ENCODE data around the gene AJM1. TPM values are rescaled to one million over a fixed set of nuclear protein-coding genes. Genes with fewer than 3 reads are reported as not detected.
A peak's percentile ranks its signal among the peaks of the same experiment; 100 is the strongest.
"Not testable (repeated sequence)": the region's sequence is repeated elsewhere in the genome, so short reads cannot be mapped to it uniquely, and the experiment has no call there.

AJM1 gene
- polyA plus RNA-seq, 3 donors from 2014 or later = 0.09 to 1.00 (median 0.82) TPM

DNA sequence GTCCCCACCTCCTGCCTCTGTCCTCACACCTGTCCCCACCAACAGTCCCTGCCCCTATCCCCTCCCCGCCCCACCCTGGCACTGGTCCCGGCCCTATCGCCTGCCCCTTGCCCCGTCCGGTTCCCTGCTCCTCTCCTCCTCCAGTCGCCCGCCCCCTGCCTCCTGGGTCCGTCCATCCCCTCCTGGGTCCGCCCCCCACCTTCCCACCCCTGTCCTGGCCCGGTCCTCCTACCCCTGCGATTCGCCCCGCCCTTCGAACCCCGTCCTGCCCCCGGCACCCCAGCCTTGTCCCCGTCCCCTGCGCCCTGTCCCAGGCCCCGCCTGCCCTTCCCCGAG is 23.5 kb downstream of the AJM1 start:
- Mint-ChIP-seq H3K9me3 (no peaks in the 10 kb centered on the region), H3K27me3 (ENCODE audit: low read depth in 3 of 3) (peaks cover 0 to 3% (median 3%) of the 10 kb centered on the region in 3 donors), H3K36me3 (peaks cover 3 to 4% (median 3%) of the 10 kb centered on the region in 3 donors), H3K4me3 (peak overlapping the region; percentile 68 to 90 (median 84)), H3K27ac (peak overlapping the region in 5 of 6 donors; percentile 75 to 92 (median 80)), H3K4me1 (peaks cover 20 to 25% of the 10 kb centered on the region in 2 donors)
- DNase-seq = no peak

DNA sequence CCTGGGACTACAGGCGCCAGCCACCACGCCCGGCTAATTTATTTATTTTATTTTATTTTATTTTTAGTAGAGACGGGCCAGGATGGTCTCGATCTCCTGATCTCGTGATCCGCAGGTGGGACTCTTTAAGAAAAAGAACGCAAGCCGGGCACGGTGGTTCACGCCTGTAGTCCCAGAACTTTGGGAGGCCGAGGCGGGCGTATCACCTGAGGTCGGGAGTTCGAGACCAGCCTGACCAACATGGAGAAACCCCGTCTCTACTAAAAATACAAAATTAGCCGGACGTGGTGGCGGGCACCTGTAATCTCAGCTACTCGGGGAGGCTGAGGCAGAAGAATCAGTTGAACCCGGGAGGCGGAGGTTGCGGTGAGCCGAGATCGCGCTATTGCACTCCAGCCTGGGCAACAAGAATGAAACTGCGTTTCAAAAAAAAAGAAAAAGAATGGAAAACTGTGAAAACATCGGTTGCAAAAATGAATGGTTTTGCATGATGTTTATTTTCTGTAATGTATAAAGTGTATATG is 24.7 kb downstream of the AJM1 start:
- H3K4me1 Mint-ChIP-seq = peaks cover 20 to 25% of the 10 kb centered on the region in 2 donors
- H3K36me3 Mint-ChIP-seq; H3K27me3 Mint-ChIP-seq (ENCODE audit: low read depth in 3 of 3); H3K9me3 Mint-ChIP-seq; DNase-seq: not testable (repeated sequence)
- H3K27ac Mint-ChIP-seq = peak overlapping the region in 5 of 6 donors; percentile 23 to 84 (median 62)
- H3K4me3 Mint-ChIP-seq = peak overlapping the region; percentile 61 to 78 (median 68)

DNA sequence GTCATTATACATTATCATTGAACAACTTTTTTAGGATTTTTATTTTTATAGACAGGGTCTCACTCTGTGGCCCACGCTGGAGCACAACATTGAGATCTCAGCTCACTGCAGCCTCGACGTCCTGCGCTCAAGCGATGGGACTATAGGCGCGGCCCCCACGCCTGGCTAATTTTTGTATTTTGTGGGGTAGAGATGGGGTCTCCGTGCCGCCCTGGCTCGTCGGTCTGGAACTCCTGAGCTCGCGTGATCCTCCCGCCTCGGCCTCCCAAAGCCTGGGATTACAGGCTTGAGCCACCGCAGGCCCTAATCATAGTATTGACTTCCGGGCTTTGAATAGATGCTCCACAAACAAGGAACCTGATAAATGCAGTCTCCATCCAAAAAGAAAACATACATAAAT is 25.2 kb downstream of the AJM1 start:
- Mint-ChIP-seq H3K4me3 (peak overlapping the region; percentile 48 to 75 (median 58)), H3K27ac (peak overlapping the region in 2 of 6 donors; percentile 49 to 84), H3K9me3 (no peaks in the 10 kb centered on the region), H3K4me1 (peaks cover 20 to 25% of the 10 kb centered on the region in 2 donors), H3K36me3 (peaks cover 3 to 4% (median 3%) of the 10 kb centered on the region in 3 donors), H3K27me3 (ENCODE audit: low read depth in 3 of 3) (peaks cover 0 to under 1% (median 0%) of the 10 kb centered on the region in 3 donors)
- no peak for DNase-seq

DNA sequence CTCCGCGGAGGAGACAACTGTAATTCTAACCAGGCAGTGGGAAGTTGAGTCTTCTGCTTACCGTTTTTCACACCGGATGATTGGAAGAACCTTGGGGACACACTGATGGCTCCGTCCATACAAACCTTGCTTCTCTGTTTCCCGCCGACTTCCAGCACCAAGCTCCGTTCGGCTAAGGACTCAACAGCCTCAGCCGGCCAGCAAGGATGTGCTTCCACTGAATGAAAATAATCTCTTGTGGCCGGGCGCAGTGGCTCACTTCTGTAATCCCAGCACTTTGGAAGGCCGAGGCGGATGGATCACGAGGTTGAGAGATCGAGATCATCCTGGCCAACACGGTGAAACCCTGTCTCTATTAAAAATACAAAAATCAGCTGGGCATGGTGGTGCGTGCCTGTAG is 25.6 kb downstream of the AJM1 start:
- H3K27me3 Mint-ChIP-seq (ENCODE audit: low read depth in 3 of 3) = no peaks in the 10 kb centered on the region
- H3K4me1 Mint-ChIP-seq = peaks cover 20 to 25% of the 10 kb centered on the region in 2 donors
- no peaks in the 10 kb centered on the region for H3K9me3 Mint-ChIP-seq
- H3K36me3 Mint-ChIP-seq = peaks cover 3 to 4% (median 3%) of the 10 kb centered on the region in 3 donors
- H3K27ac Mint-ChIP-seq = peak overlapping the region in 1 of 6 donors; percentile 84
- peak overlapping the region in 3 of 5 donors; percentile 58 to 75 (median 61) for H3K4me3 Mint-ChIP-seq
- DNase-seq = no peak

DNA sequence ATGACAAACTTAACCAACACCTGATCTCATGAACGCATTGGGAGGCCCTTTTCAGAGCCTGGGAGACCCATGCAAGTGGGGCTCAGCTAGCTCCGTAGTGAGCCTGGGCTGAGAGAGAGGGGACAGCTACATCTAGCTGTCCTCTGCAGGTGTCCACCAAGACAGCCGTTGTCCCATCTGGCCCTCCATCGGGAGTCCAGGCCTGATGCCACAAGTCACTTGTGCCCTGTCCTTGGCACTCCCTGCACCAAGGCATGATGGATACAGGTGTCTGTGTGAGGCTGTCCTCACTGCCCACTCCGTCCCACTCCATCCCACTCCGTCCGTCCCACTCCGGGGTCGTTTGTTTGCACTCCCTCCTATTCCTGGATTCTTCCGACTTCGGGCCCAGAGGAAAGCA is 26.4 kb downstream of the AJM1 start:
- Mint-ChIP-seq H3K36me3 (peaks cover 3% of the 10 kb centered on the region in 3 donors), H3K27ac (peak overlapping the region in 4 of 6 donors; percentile 40 to 71 (median 60)), H3K4me3 (peak overlapping the region; percentile 37 to 75 (median 58)), H3K27me3 (ENCODE audit: low read depth in 3 of 3) (no peaks in the 10 kb centered on the region), H3K9me3 (no peaks in the 10 kb centered on the region), H3K4me1 (peaks cover 17 to 20% of the 10 kb centered on the region in 2 donors)
- no peak for DNase-seq

DNA sequence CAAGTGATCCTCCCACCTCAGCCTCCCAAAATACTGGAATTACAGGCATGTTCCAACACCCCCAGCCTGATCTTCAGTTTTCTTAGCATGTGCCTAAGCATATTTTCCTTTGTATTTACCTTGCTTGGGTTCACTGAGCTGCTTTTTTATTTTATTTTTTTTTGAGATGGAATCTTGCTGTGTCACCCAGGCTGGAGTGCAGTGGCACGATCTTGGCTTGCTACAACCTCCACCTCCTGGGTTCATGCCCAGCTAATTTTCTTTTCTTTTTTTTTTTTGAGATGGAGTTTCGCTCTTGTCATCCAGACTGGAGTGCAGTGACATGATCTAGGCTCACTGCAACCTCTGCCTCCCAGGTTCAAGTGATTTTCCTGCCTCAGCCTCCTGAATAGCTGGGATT is 27.3 kb downstream of the AJM1 start:
- peak overlapping the region in 1 of 5 donors; percentile 61 for H3K4me3 Mint-ChIP-seq
- H3K4me1 Mint-ChIP-seq = peaks cover 10 to 13% of the 10 kb centered on the region in 2 donors
- not testable (repeated sequence) for H3K36me3 Mint-ChIP-seq; H3K27me3 Mint-ChIP-seq (ENCODE audit: low read depth in 3 of 3); H3K27ac Mint-ChIP-seq; H3K9me3 Mint-ChIP-seq; DNase-seq

DNA sequence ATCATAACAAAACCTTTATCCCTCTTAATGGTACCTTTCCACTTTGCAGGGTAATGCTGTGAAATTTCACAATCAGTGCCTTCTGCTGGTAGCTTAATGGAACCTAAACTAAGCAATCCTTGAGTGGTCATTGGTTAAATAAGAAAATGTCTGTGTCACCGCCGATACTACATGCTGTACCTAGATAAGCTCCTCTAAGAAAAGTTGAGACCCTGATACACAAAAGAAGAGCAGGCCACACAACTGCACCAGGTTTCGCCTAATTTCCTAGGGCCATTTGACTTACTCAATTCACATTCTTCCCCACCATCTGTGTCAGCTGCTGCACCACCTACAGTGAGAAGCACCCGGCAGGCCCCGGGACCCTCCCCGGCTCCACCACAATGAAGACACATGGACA is 32.9 kb downstream of the AJM1 start:
- no peak for DNase-seq
- Mint-ChIP-seq H3K4me1 (peaks cover 0 to under 1% of the 10 kb centered on the region in 2 donors), H3K4me3 (no peak overlapping the region), H3K36me3 (no peaks in the 10 kb centered on the region), H3K9me3 (no peaks in the 10 kb centered on the region), H3K27me3 (ENCODE audit: low read depth in 3 of 3) (peaks cover 0 to 4% (median 0%) of the 10 kb centered on the region in 3 donors), H3K27ac (no peak overlapping the region)

DNA sequence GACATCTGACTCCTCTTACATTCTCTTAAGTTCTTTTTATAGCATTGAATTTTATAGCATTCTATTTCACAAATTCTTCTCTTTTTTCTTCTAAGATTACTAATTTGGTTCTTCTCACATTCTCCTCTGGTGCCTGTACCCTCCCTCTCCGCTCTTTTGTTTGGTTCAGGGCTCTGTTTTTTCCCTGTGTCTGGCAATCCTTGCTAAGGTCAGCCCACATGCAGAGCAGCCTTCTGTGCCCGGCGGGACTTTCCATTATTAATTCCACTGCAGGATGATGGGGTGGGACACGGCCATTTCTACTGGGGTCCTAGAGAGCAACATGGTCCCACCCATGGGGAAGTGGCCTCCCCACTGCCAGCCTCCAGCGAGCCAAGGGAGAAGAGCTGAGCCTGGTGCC is 34.2 kb downstream of the AJM1 start:
- H3K27me3 Mint-ChIP-seq (ENCODE audit: low read depth in 3 of 3) = peaks cover 0 to 4% (median 0%) of the 10 kb centered on the region in 3 donors

DNA sequence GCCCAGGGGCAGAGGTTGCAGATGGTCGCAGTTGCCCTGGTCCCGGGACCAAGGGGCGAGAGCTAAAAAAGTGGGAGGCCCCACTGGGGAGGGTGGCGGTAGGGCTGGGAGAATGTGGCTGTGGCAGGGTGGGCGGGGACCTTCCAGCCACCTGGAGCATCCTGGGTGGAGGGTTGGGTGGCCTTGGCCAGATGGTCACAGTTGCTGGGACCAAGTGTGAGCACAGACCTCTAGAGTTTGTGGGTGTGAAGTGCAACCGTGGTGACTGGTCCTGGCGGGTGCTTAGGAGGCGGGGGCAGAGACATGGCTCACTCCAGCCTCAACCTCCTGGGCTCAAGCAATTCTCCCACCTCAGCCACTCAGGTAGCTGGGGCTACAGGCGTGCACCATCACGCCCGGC is 38.4 kb downstream of the AJM1 start:
- H3K9me3 Mint-ChIP-seq = no peaks in the 10 kb centered on the region
- no peak for DNase-seq
- H3K4me3 Mint-ChIP-seq = peak overlapping the region in 3 of 5 donors; percentile 21 to 34 (median 22)
- no peaks in the 10 kb centered on the region for H3K36me3 Mint-ChIP-seq
- H3K27ac Mint-ChIP-seq = peak overlapping the region in 4 of 6 donors; percentile 39 to 96 (median 93)
- H3K27me3 Mint-ChIP-seq (ENCODE audit: low read depth in 3 of 3) = peaks cover 0 to 4% (median 2%) of the 10 kb centered on the region in 3 donors
- H3K4me1 Mint-ChIP-seq = peaks cover 22 to 37% of the 10 kb centered on the region in 2 donors

More for the DNA sequence above, 34.2 kb downstream of the AJM1 start:
- Mint-ChIP-seq H3K4me3 (no peak overlapping the region), H3K27ac (no peak overlapping the region), H3K4me1 (peaks cover 4 to 13% of the 10 kb centered on the region in 2 donors), H3K9me3 (no peaks in the 10 kb centered on the region), H3K36me3 (no peaks in the 10 kb centered on the region)
- no peak for DNase-seq

DNA sequence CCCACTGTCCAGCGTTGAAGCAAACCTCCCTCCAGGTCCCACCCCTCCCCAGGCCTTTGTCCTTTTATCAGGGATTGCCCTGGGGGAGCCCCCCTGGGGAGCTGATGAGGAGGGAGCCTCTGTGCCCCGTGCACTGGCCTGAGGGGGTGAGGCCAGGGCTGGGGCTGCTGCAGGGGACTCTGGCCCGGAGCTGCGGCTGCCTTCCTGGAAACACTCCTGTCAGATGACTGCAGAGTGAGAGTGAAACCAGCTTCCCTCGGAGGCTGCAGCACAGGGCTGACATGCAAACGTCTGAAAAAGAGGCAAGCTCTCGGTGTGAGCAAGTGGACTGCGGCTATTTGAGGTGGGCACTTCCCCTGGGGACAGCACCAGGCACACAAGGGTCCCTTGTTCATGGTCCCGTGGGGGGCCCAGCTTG is 39.4 kb downstream of the AJM1 start:
- peaks cover 22 to 38% of the 10 kb centered on the region in 2 donors for H3K4me1 Mint-ChIP-seq
- no peaks in the 10 kb centered on the region for H3K36me3 Mint-ChIP-seq
- H3K4me3 Mint-ChIP-seq = peak overlapping the region; percentile 77 to 86 (median 85)
- H3K27ac Mint-ChIP-seq = peak overlapping the region; percentile 86 to 96 (median 93)
- DNase-seq = peak; percentile 36 to 53 (median 45)
- H3K27me3 Mint-ChIP-seq (ENCODE audit: low read depth in 3 of 3) = peaks cover 0 to 6% (median 2%) of the 10 kb centered on the region in 3 donors
- H3K9me3 Mint-ChIP-seq = no peaks in the 10 kb centered on the region

DNA sequence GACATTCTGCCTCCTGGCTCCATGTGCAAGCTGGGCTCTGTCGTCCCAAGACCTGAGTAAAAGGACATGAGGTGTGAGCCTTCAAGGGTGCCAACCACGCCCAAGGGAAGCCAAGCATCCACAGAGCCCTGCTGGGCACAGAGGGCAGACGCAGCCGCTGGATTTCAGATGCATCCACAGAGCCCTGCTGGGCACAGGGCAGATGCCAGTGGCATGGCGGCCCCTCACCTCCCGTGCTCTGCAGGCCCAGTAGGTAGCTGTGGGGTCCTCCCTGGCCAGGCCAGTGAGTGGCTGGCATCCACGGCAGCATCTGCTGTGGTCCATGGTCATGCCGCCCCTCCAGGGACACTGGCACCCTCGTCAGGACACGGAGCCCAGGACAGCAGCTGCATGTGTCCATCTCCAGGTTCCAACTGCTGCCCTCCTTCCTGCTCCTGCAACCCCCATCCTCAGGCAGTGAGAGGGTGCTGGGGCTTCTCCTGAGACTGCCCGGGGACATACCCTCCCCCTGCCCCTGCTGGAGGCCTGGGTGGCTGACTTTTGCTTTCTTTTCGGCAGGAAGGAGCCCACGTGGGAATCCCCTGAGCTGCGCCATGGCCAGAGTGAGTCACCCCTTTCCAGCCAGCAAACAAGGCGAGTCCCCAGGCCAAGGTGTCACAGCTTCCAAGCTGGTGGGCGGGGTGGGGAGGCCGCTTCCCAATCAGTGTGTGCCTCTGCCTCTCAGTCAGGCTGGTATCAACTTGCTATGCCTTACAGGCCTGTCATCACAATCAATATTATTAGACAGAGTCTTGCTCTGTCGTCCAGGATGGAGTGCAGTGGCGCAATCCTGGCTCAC is 40.0 kb downstream of the AJM1 start:
- peaks cover 0 to 6% (median 2%) of the 10 kb centered on the region in 3 donors for H3K27me3 Mint-ChIP-seq (ENCODE audit: low read depth in 3 of 3)
- no peaks in the 10 kb centered on the region for H3K36me3 Mint-ChIP-seq
- H3K27ac Mint-ChIP-seq = peak overlapping the region; percentile 86 to 96 (median 93)
- peak; percentile 83 to 85 (median 85) for DNase-seq
- peaks cover 27 to 42% of the 10 kb centered on the region in 2 donors for H3K4me1 Mint-ChIP-seq
- peak overlapping the region; percentile 77 to 86 (median 85) for H3K4me3 Mint-ChIP-seq
- H3K9me3 Mint-ChIP-seq = no peaks in the 10 kb centered on the region

DNA sequence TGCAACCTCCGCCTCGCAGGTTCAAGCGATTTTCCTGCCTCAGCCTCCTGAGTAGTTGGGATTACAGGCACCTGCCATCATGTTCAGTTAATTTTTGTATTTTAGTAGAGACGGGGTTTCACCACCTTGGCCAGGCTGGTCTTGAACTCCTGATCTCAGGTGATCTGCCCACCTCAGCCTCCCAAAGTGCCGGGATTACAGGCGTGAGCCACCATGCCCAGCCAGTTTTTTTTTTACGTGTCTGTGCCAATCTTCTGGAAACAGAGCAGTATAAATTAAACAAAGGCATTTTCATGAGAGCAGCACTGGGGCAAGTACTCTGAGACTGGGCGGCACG is 40.6 kb downstream of the AJM1 start:
- not testable (repeated sequence) for H3K36me3 Mint-ChIP-seq; H3K27me3 Mint-ChIP-seq (ENCODE audit: low read depth in 3 of 3); H3K9me3 Mint-ChIP-seq; DNase-seq
- Mint-ChIP-seq H3K4me1 (peaks cover 32 to 45% of the 10 kb centered on the region in 2 donors), H3K27ac (peak overlapping the region; percentile 76 to 96 (median 93)), H3K4me3 (peak overlapping the region; percentile 77 to 86 (median 85))

DNA sequence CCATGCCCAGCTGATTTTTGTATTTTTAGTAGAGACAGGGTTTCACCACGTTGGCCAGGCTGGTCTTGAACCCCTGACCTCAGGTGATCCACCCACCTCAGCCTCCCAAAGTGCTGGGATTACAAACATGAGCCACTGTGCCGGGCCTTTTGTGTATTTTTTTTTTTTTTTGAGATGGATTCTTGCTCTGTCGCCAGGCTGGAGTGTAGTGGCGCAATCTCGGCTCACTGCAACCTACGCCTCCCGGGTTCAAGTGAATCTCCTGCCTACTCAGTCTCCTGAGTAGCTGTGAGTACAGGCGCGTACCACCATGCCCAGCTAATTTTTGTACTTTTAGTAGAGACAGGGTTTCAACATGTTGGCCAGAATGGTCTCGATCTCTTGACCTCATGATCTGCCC is 41.4 kb downstream of the AJM1 start:
- not testable (repeated sequence) for DNase-seq; H3K36me3 Mint-ChIP-seq; H3K27me3 Mint-ChIP-seq (ENCODE audit: low read depth in 3 of 3); H3K9me3 Mint-ChIP-seq
- Mint-ChIP-seq H3K4me1 (peaks cover 32 to 46% of the 10 kb centered on the region in 2 donors), H3K27ac (peak overlapping the region in 5 of 6 donors; percentile 46 to 96 (median 91)), H3K4me3 (peak overlapping the region in 2 of 5 donors; percentile 4 to 21)

DNA sequence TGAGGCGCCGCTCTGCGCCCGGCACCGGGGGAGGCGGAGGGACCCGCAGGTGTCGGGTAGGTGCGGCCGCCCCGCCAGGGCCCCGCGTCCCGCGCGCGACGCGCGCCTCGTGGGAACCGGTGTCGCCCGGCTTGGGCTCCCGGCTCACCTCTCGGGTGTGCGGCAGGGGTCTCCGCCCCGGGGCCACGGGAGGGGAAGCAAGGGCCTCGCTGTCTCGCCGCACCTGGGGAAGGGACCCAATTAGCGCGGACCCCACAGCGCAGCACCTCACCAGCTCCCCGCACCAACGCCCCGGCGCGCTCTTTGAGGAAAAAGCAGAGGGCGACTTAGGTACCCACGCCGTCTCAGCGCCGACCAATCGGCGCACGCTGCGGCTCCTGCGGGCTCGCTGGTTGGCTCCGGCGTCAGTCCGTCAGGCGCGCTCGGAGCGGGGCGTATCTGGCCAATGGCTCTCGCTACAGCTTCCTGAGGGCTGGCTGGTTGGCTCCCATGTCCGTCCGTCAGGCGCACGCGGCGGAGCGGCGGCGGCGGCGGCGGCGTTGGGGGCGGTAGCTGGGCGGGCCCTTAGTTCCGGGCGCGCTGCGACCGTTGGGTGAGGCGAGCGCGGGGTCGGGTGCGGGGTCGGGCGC is 43.8 kb downstream of the AJM1 start, which contains the start of gene TRAF2:
TSS of gene TRAF2 (plus strand) at position 567 of the 629 bp plus-strand sequence. CDS start 12,225 bp downstream, outside the sequence.
- Mint-ChIP-seq H3K4me3 (peak within 1 kb of the TSS; percentile 81 to 89 (median 85)), H3K4me1 (peaks cover 31 to 41% of the 10 kb centered on the region in 2 donors), H3K27ac (peak within 1 kb of the TSS; percentile 87 to 97 (median 92)), H3K36me3 (no peaks in the 10 kb centered on the region), H3K9me3 (no peaks in the 10 kb centered on the region), H3K27me3 (ENCODE audit: low read depth in 3 of 3) (peaks cover 0 to 3% (median 2%) of the 10 kb centered on the region in 3 donors)
- DNase-seq = peak; percentile 97 to 98 (median 98)

Measured in immature natural killer cell (primary cell).